ENCODE results near the gene PDE2A.

GRCh38 chr11:72709478-72710238 lies 35.4 kb upstream of the PDE2A start:
- TF ChIP-seq CTCF (IDR thresholded peaks at IDR 0.05; ENCODE audit: low read depth, low read length) (no peak), EZH2phosphoT487 (IDR thresholded peaks at IDR 0.05; ENCODE audit: low read depth) (no peak)
